ENCODE measurements around the gene SRSF5. TPM values are rescaled to one million over a fixed set of nuclear protein-coding genes. Genes with fewer than 3 reads are reported as not detected.

SRSF5 gene
- total RNA-seq, 2 experiments from 2014 or later = 390 to 392 TPM

DNA sequence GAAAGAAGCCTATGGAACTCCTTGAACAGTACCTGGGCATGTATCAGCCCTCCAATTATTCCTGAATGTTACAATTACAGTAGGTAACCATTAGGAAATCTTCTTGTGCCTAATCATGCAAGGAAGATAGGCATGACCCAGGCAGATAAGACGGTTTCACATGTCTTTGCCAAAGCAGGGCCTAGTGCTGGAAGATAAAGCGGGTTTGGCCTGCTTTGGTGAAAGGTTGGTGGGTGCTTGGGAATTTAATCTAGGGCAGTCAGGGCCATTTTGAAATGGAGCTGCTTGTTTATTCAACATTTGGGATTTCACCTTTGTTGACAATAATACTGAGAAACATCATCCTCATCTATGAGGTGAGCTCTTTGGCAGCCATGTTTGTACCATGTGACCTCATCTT lies 12.5 kb upstream of the SRSF5 start:
- POLR2A ChIA-PET = no interaction called here
- H3K36me3 Mint-ChIP-seq (ENCODE audit: low read depth) = no peaks in the 10 kb centered on the region
- DNase-seq = no peak
- H3K9me3 Mint-ChIP-seq = no peaks in the 10 kb centered on the region
- H3K27ac Mint-ChIP-seq = no peak overlapping the region
- H3K4me1 Mint-ChIP-seq = peaks cover 13% of the 10 kb centered on the region
- CTCF ChIA-PET = interaction anchor here (0.6 to 2.7 kb wide), 3 partner anchors 12 to 41 kb away, joined by 3 to 8 read pairs (median 4); partner anchors contain the start of gene SRSF5
- H3K4me3 Mint-ChIP-seq = no peak overlapping the region
- H3K27me3 Mint-ChIP-seq = no peaks in the 10 kb centered on the region

DNA sequence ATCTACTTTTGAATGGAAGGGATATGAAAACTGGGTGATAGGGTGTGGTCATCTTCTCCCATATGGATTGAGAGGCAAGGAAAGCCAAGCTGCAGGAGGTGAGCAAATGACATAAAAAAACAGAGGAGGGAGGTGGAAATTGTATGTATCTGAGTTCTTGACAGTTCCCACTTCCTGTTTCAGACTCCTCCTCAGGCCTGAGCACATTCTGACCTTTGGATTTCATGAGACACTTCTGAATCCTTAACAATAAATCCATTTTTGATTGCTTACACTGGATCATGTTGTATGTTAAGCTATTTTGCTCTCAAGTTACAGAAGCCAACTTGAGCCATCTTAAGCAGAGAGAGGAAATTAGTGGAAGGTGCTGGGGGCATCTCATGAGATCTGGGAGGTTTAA lies 11.6 kb upstream of the SRSF5 start:
- H3K27me3 Mint-ChIP-seq = no peaks in the 10 kb centered on the region
- ChIA-PET CTCF (interaction anchor here (1.2 to 2.7 kb wide), 3 partner anchors 10 to 28 kb away, joined by 4 to 8 read pairs (median 4); partner anchors contain the start of gene SRSF5), POLR2A (no interaction called here)
- H3K4me1 Mint-ChIP-seq = peaks cover 13% of the 10 kb centered on the region
- no peaks in the 10 kb centered on the region for H3K36me3 Mint-ChIP-seq (ENCODE audit: low read depth)
- H3K9me3 Mint-ChIP-seq = no peaks in the 10 kb centered on the region
- H3K4me3 Mint-ChIP-seq = no peak overlapping the region
- no peak for DNase-seq
- H3K27ac Mint-ChIP-seq = peak overlapping the region; percentile 86

GRCh38 chr14:69755784-69756183 lies 11.2 kb upstream of the SRSF5 start:
- Mint-ChIP-seq H3K9me3 (no peaks in the 10 kb centered on the region), H3K4me3 (no peak overlapping the region), H3K4me1 (peaks cover 13% of the 10 kb centered on the region), H3K27me3 (no peaks in the 10 kb centered on the region), H3K36me3 (ENCODE audit: low read depth) (no peaks in the 10 kb centered on the region), H3K27ac (peak overlapping the region; percentile 86)
- no peak for DNase-seq
- POLR2A ChIA-PET = no interaction called here
- CTCF ChIA-PET = interaction anchor here (1.3 to 2.7 kb wide), 2 partner anchors 10 to 11 kb away, joined by 4 to 8 read pairs; partner anchors contain the start of gene SRSF5

- no peak overlapping the region for H3K27ac Mint-ChIP-seq
- CTCF ChIA-PET = interaction anchor here (1.3 to 1.4 kb wide), 2 partner anchors 10 to 11 kb away, joined by 4 read pairs; partner anchors contain the start of gene SRSF5
- peaks cover 14% of the 10 kb centered on the region for H3K4me1 Mint-ChIP-seq
- no peaks in the 10 kb centered on the region for H3K27me3 Mint-ChIP-seq
- H3K4me3 Mint-ChIP-seq = no peak overlapping the region
- H3K9me3 Mint-ChIP-seq = no peaks in the 10 kb centered on the region
- POLR2A ChIA-PET = no interaction called here
- no peaks in the 10 kb centered on the region for H3K36me3 Mint-ChIP-seq (ENCODE audit: low read depth)
- no peak for DNase-seq
Measured at GRCh38 chr14:69756298-69756697, 10.6 kb upstream of the SRSF5 start.

- no peak for DNase-seq
- Mint-ChIP-seq H3K4me3 (no peak overlapping the region), H3K27me3 (no peaks in the 10 kb centered on the region), H3K9me3 (peaks cover 10% of the 10 kb centered on the region), H3K36me3 (ENCODE audit: low read depth) (peaks cover 11% of the 10 kb centered on the region), H3K27ac (no peak overlapping the region), H3K4me1 (peaks cover 27% of the 10 kb centered on the region)
- POLR2A ChIA-PET = no interaction called here
- CTCF ChIA-PET = interaction anchor here (0.6 to 1.2 kb wide), 3 partner anchors 13 to 154 kb away, joined by 3 to 4 read pairs (median 4); no protein-coding TSS in a partner anchor
Measured at GRCh38 chr14:69760810-69761209, 6.1 kb upstream of the SRSF5 start.

- Mint-ChIP-seq H3K4me1 (peaks cover 48% of the 10 kb centered on the region), H3K36me3 (ENCODE audit: low read depth) (peaks cover 34% of the 10 kb centered on the region), H3K9me3 (peaks cover 11% of the 10 kb centered on the region), H3K4me3 (no peak overlapping the region), H3K27ac (peak overlapping the region; percentile 50), H3K27me3 (no peaks in the 10 kb centered on the region)
- ChIA-PET CTCF (interaction anchor here (1.0 kb wide), 1 partner anchor 55 kb away, joined by 3 read pairs; no protein-coding TSS in a partner anchor), POLR2A (no interaction called here)
- DNase-seq = no peak
Measured at GRCh38 chr14:69763761-69764510, 3.0 kb upstream of the SRSF5 start.

- H3K9me3 Mint-ChIP-seq = peaks cover 11% of the 10 kb centered on the region
- POLR2A ChIA-PET = interaction anchor here (0.6 kb wide), 1 partner anchor 23 kb away, joined by 6 read pairs; no protein-coding TSS in a partner anchor
- H3K36me3 Mint-ChIP-seq (ENCODE audit: low read depth) = peaks cover 64% of the 10 kb centered on the region
Measured at GRCh38 chr14:69767369-69767999, 542 bp downstream of the SRSF5 start.

GRCh38 chr14:69768873-69769272 lies 1.9 kb downstream of the SRSF5 start:
- no peak for DNase-seq
- Mint-ChIP-seq H3K4me3 (peak overlapping the region; percentile 97), H3K9me3 (peaks cover 7% of the 10 kb centered on the region), H3K27me3 (no peaks in the 10 kb centered on the region), H3K36me3 (ENCODE audit: low read depth) (peaks cover 74% of the 10 kb centered on the region), H3K4me1 (peaks cover 65% of the 10 kb centered on the region), H3K27ac (peak overlapping the region; percentile 100)
- ChIA-PET POLR2A (no interaction called here), CTCF (no interaction called here)

More at GRCh38 chr14:69767369-69767999, 542 bp downstream of the SRSF5 start:
- Mint-ChIP-seq H3K27me3 (no peaks in the 10 kb centered on the region), H3K27ac (peak overlapping the region; percentile 100), H3K4me3 (peak overlapping the region; percentile 97), H3K4me1 (peaks cover 67% of the 10 kb centered on the region)
- CTCF ChIA-PET = interaction anchor here (1.0 to 2.0 kb wide), 3 partner anchors 22 to 182 kb away, joined by 3 to 9 read pairs (median 5); no protein-coding TSS in a partner anchor
- peak; percentile 91 for DNase-seq

DNA sequence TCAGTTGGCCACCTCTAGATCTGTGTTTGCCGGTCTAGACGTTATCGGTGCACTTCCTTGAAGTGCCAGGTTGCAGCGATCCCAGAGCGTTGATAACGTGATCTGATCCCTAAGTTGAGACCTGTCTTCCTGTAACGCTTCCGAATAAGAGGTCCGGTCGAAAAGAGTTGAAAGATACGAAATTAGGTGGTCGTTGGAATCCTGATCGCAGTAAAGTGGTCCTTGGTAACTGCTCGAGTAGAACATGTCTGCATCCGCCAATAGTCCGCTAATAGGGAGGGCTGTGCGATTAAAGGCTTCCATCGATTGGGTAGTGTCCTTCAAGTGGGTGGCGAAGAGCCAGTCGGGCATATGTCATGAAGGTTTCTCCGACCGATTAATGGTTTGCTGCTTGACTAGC lies 2.7 kb downstream of the SRSF5 start:
- peak overlapping the region; percentile 17 for H3K4me3 Mint-ChIP-seq
- H3K36me3 Mint-ChIP-seq (ENCODE audit: low read depth) = peaks cover 78% of the 10 kb centered on the region
- peaks cover 65% of the 10 kb centered on the region for H3K4me1 Mint-ChIP-seq
- ChIA-PET CTCF (no interaction called here), POLR2A (no interaction called here)
- H3K9me3 Mint-ChIP-seq = peaks cover 4% of the 10 kb centered on the region
- peak overlapping the region; percentile 9 for H3K27ac Mint-ChIP-seq
- DNase-seq = no peak
- H3K27me3 Mint-ChIP-seq = no peaks in the 10 kb centered on the region

GRCh38 chr14:69770559-69770958 lies 3.6 kb downstream of the SRSF5 start:
- Mint-ChIP-seq H3K27ac (no peak overlapping the region), H3K36me3 (ENCODE audit: low read depth) (peaks cover 84% of the 10 kb centered on the region), H3K4me3 (no peak overlapping the region), H3K9me3 (peaks cover 3% of the 10 kb centered on the region), H3K27me3 (no peaks in the 10 kb centered on the region), H3K4me1 (peaks cover 69% of the 10 kb centered on the region)
- ChIA-PET CTCF (no interaction called here), POLR2A (no interaction called here)
- DNase-seq = no peak

- H3K4me1 Mint-ChIP-seq = peaks cover 71% of the 10 kb centered on the region
- H3K27me3 Mint-ChIP-seq = no peaks in the 10 kb centered on the region
- peaks cover 85% of the 10 kb centered on the region for H3K36me3 Mint-ChIP-seq (ENCODE audit: low read depth)
- no peaks in the 10 kb centered on the region for H3K9me3 Mint-ChIP-seq
- DNase-seq = no peak
- ChIA-PET POLR2A (no interaction called here), CTCF (no interaction called here)
- no peak overlapping the region for H3K27ac Mint-ChIP-seq
- H3K4me3 Mint-ChIP-seq = no peak overlapping the region
Measured at GRCh38 chr14:69771136-69771535, 4.2 kb downstream of the SRSF5 start.

GRCh38 chr14:69772082-69773017 lies 5.4 kb downstream of the SRSF5 start:
- no peak overlapping the region for H3K27ac Mint-ChIP-seq

More at GRCh38 chr14:69772082-69773017, 5.4 kb downstream of the SRSF5 start:
- DNase-seq = no peak
- POLR2A ChIA-PET = no interaction called here
- H3K4me3 Mint-ChIP-seq = no peak overlapping the region
- H3K27me3 Mint-ChIP-seq = no peaks in the 10 kb centered on the region
- peaks cover 75% of the 10 kb centered on the region for H3K4me1 Mint-ChIP-seq
- CTCF ChIA-PET = interaction anchor here (0.9 to 1.7 kb wide), 2 partner anchors 13 to 59 kb away, joined by 3 to 8 read pairs; no protein-coding TSS in a partner anchor
- no peaks in the 10 kb centered on the region for H3K9me3 Mint-ChIP-seq
- H3K36me3 Mint-ChIP-seq (ENCODE audit: low read depth) = peaks cover 93% of the 10 kb centered on the region
